GM18502 (cell line): ENCODE measurements around the gene TMEM114.

Experiments used
- ATAC-seq: cut with Tn5 transposase; IDR thresholded peaks from one replicate; pipeline ENCODE4 v1.9.1; 2021; ENCODE audit warnings: mild to moderate bottlenecking; ENCODE audit not compliant: unreplicated experiment, poor library complexity

TMEM114 gene

GRCh38 chr16:8611886-8612600 lies 21.7 kb upstream of the TMEM114 start:
- ATAC-seq, result no peak

- no peak for ATAC-seq
Observed at GRCh38 chr16:8611122-8611521, 20.8 kb upstream of the TMEM114 start.

- ATAC-seq, result no peak
Observed at GRCh38 chr16:8607214-8607613, 16.9 kb upstream of the TMEM114 start.

DNA sequence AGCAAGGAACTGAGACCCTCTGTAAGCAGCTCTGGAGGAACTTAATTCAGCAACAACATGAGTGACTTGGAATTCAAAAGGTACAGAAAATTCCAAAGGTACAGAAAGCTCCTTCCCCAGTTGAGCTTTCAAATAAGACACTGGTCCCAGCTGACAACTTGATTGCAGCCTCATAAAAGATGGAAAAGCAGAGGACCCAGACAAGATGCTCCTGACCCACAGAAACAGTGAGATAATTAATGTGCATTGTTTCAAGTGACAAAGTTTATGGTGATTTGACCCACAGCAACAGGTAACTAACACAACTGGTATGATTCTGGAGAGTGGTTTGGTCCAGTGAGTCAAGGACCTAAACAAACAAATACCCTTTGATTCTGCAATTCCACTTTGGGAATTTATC lies 15.2 kb upstream of the TMEM114 start:
- no peak for ATAC-seq

DNA sequence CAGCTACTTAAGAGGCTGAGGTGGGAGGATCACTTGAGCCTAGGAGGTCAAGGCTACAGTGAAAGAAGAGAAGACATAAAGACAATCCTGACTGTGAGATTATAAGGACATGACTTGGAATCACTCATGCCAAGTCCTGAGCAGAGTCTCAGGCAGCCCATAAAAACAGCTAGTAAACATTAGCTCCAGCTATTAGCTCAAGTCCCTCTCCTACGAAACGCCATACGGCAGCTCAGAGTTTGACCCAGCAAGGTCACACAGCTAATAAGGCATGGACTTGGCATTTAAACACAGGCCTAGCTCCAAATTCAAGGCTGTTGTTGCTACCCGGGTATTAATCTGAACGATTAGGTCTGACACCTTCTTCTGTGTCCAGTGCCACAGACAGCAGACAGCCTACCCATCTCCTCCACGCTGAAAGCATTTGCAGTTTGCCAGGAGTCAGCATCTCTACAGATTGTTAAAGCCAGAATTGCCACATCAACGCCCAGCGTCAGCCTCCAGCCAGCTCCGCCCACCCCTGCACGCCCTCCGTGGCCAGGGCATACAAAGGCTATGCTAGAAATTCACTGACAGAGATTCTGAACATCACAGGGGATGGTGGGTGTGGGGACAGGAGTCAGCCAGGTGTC lies 9.9 kb upstream of the TMEM114 start:
- ATAC-seq, result no peak

DNA sequence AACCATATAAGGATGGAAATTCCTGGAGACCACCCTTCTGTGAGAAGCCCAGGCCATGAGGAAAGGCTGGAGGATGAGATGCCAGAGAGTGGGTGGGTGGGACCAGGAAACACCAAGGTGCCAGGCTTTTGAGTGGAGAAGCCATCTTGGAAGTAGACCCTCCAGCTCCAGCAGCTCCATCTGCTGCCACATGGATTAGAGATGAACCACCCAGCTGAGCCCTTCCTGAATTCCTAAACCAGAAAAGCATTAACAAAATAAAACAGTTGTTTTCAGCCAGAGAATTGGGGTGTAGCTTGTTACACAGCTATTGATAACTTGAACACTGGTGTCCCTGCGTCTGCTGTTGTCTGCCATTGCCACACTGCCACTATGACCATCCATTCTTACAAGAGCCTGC lies 6.3 kb upstream of the TMEM114 start:
- no peak for ATAC-seq

DNA sequence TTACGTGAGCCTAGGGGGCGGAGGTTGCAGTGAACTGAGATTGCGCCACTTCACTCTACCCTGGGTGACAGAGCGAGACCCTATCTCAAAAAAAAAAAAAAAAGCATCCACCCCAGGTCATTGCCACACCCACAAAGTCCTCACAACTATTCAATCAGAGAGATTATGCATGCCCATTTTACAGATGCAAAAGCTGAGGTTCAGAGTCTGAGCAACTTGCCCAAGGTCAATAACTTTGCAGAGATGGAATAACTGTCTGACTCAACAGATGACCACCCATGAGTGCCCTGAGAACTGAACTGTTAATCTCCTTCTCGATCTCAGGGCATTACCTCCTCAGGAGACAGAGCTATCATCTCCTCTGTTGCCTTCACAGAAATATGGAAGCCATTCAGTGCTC lies 5.5 kb upstream of the TMEM114 start:
- no peak for ATAC-seq

DNA sequence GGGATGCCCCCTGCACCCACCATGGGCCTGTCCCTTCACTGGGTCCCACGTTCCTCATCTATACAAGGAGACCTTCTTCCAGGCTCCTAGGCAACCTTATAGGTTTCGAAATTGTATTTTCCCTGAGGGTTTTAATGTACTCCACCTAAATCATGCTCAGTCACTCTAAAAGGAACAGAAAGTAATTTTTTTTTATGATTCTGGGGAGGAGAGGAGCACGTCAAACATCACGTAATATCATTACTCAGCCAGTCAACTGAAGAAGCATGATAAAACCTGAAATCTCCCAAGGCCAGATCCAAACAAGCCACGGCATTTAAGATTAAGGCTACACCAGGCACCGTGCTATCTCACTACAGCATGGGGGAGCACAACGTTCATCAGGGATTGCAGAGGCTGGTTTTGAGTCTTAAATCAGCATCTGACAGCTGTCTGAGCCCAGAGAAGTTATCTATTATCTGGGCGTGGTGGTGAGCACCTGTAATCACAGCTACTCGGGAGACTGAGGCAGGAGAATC lies 3.9 kb upstream of the TMEM114 start:
- no peak for ATAC-seq

- no peak for ATAC-seq
Observed at GRCh38 chr16:8591451-8591850, 1.1 kb upstream of the TMEM114 start.

GRCh38 chr16:8590811-8591210 lies 500 bp upstream of the TMEM114 start:
- no peak for ATAC-seq

GRCh38 chr16:8589057-8589899 lies 1.0 kb downstream of the TMEM114 start:
- ATAC-seq, result no peak

DNA sequence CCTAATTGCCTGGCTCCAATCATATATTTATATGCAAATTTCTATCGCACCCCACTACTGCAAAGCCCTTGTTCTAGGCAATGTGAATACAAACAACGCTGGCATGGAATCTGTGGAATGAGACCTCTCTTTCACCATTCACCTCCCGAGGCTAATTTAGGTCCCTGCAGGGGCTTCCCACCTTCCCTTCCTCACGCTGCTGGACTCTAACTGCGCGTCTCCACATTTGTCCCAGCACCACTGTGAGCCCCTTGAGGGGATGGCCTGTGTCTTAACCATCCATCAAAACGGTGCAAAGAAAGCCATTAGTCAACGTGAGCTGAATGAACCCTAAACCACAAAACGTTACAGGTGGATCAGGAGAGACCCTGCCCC lies 1.6 kb downstream of the TMEM114 start:
- ATAC-seq, result no peak

GRCh38 chr16:8587065-8587464 lies 3.2 kb downstream of the TMEM114 start:
- ATAC-seq, result no peak

DNA sequence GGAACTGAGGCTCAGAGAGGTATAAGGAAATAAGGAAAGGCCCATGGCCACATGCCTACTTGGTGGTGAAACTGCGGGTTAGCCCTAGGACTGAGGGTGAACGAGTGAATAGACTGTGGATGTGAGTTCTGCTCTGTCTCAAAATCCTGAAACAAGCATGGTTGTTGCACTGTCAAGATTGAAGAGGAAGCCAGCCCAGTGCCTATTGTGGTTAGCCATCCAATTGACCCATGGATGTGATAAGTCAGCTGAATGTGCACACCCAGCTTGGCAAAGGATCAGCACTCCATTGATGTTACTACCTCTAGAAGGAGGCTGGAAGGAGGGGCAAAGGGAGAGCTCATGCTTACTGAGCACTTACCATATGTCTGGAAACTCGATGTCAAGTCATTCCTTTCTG lies 4.5 kb downstream of the TMEM114 start:
- no peak for ATAC-seq

DNA sequence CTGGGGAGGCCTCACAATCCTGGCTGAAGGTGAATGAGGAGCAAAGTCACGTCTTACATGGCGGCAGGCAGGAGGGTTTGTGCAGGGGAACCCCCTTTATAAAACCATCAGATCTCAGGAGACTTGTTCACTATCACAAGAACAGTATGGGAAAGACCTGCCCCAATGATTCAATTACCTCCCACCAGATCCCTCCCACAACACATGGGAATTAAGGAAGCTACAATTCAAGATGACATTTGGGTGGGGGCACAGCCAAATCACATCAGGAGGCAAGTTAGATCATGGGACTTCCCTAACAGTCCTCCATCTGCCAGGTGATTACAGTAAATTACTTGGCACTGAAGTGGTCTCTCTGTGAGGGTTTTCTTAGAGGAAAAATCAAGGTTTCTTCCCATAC lies 5.3 kb downstream of the TMEM114 start:
- no peak for ATAC-seq

GRCh38 chr16:8583732-8584131 lies 6.6 kb downstream of the TMEM114 start:
- no peak for ATAC-seq

- no peak for ATAC-seq
Observed at GRCh38 chr16:8583199-8583598, 7.1 kb downstream of the TMEM114 start.

DNA sequence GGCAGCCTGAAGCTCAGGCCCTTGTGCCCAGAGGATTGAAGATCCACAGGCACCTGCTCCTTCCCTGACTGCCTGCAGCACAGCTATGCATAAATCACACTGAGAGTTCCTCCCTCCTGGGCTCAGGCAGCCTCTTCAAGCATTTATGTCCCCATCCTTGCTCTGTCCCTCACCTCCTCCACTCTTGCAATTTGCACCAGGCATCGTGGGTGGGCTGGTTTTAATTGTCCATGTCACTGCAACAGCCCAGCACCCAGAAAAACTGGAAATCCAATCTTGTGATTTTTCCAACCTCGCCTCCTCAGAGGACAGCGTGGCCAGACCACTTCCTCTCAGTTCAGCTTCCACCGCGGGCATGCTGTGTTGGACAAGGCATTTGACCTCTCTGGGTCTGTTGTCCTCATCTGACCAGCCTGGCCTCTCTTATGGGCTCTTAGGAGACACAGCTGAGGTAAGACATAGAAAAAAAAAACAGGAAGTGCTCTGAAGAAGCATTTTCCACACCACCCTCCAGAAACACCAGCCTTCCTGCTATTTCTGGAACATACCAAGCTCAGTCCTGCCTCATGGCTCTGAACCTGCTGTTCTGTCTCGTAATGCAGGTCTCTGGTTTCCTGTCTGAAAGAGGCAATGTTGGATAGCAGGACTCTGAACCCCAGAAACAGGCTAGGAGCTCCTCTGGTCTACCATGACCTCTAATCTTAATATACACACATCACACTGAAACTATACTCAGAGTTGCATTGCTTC lies 8.3 kb downstream of the TMEM114 start:
- ATAC-seq, result no peak

GRCh38 chr16:8579559-8579958 lies 10.8 kb downstream of the TMEM114 start:
- ATAC-seq, result no peak

DNA sequence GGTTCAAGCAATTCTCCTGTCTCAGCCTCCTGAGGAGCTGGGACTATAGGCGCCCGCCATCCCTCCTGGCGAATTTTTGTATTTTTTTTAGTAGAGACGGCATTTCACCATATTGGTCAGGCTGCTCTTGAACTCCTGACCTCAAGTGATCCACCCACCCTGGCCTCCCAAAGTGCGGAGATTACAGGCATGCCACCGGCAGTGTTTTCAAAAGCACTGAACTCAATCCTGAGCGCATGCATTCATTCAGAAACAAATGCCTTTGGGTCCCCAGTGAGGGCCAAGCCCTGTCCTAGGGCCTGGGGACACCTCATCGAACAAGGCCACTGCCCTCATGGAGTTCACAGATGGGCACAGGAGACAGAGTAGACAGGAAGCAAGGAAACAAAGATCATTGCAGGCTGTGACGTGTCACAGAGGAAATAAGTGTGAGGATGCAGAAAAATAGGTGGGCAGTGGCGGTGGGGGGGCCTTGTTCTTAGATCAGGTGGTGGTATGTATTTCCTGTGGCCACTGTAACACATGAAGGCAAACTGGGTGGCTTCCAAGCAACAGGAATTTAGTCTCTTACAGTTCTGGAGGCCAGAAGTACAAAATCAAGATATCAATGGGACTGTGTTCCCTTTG lies 12.5 kb downstream of the TMEM114 start:
- ATAC-seq, result no peak
